GM23338 (cell line): Measurements from ENCODE around the gene SERP2. TPM values are rescaled to one million over a fixed set of nuclear protein-coding genes. Genes with fewer than 3 reads are reported as not detected.

Source experiments
- ATAC-seq: fragments of 200-7000 bp; cut with Tn5 transposase; 3 replicates; pipeline ENCODE4 v1.9.1; 2020
- DNase-seq: peaks from one replicate; pipeline ENCODE4 v3.0.0-alpha.2; 2015; ENCODE audit warnings: low spot score
- H2AFZ ChIP-seq: fragments of 200-600 bp; sonication (generic); 2 replicates; pipeline ENCODE4 v1.8.0; 2016; ENCODE audit warnings: antibody characterized with exemption, mild to moderate bottlenecking, moderate library complexity
- H3F3A ChIP-seq: fragments of 200-600 bp; sonication (generic); replicated peaks from 2 replicates; pipeline ENCODE4 v1.8.0; 2017; ENCODE audit warnings: antibody characterized with exemption, mixed run types, low read depth
- H3K27ac ChIP-seq: fragments of 200-600 bp; sonication (generic); 2 replicates; pipeline ENCODE4 v1.6.1; 2016; ENCODE audit warnings: low read depth
- H3K27me3 ChIP-seq: fragments of 200-600 bp; sonication (generic); 2 replicates; pipeline ENCODE4 v1.8.0; 2016; ENCODE audit warnings: mild to moderate bottlenecking, mixed run types, moderate library complexity; ENCODE audit not compliant: insufficient read depth
- H3K36me3 ChIP-seq: fragments of 200-600 bp; sonication (generic); 2 replicates; pipeline ENCODE4 v1.8.0; 2016; ENCODE audit warnings: mild to moderate bottlenecking; ENCODE audit not compliant: insufficient read depth
- H3K4me1 ChIP-seq: fragments of 200-600 bp; sonication (generic); 2 replicates; pipeline ENCODE4 v1.8.0; 2016; ENCODE audit warnings: mild to moderate bottlenecking, moderate library complexity; ENCODE audit not compliant: insufficient read depth
- H3K4me2 ChIP-seq: fragments of 200-600 bp; sonication (generic); 2 replicates; pipeline ENCODE4 v1.7.1; 2017; ENCODE audit warnings: mixed run types
- H3K4me3 ChIP-seq: fragments of 200-600 bp; sonication (generic); 2 replicates; pipeline ENCODE4 v1.6.1; 2016; ENCODE audit warnings: mixed run types
- H3K79me2 ChIP-seq: fragments of 200-600 bp; sonication (generic); replicated peaks from 2 replicates; pipeline ENCODE4 v1.8.0; 2017; ENCODE audit warnings: mild to moderate bottlenecking; ENCODE audit not compliant: insufficient read depth
- H3K9me2 ChIP-seq: fragments of 200-600 bp; sonication (generic); 2 replicates; pipeline ENCODE4 v1.8.0; 2017; ENCODE audit not compliant: insufficient read depth
- H4K20me1 ChIP-seq: fragments of 200-600 bp; sonication (generic); replicated peaks from 2 replicates; pipeline ENCODE4 v1.8.0; 2017; ENCODE audit warnings: mild to moderate bottlenecking; ENCODE audit not compliant: insufficient read depth
- H3K27ac Mint-ChIP-seq: 2 replicates; pipeline ENCODE4 v1.8.0; 2020; ENCODE audit warnings: inconsistent platforms, mild to moderate bottlenecking, moderate library complexity, mixed read lengths
- H3K27me3 Mint-ChIP-seq: 3 replicates; pipeline ENCODE4 v1.8.0; 2022; ENCODE audit warnings: low read depth, mild to moderate bottlenecking, moderate library complexity, mixed read lengths, inconsistent platforms; ENCODE audit not compliant: insufficient read depth, poor library complexity
- H3K36me3 Mint-ChIP-seq: 3 replicates; pipeline ENCODE4 v1.8.0; 2021; ENCODE audit warnings: low read depth, mild to moderate bottlenecking, inconsistent platforms, moderate library complexity, mixed read lengths
- H3K4me1 Mint-ChIP-seq: 3 replicates; pipeline ENCODE4 v1.8.0; 2020; ENCODE audit warnings: mild to moderate bottlenecking, inconsistent platforms, mixed read lengths
- H3K4me3 Mint-ChIP-seq: 3 replicates; pipeline ENCODE4 v1.8.0; 2021; ENCODE audit warnings: moderate library complexity, mild to moderate bottlenecking, inconsistent platforms, mixed read lengths
- H3K9me3 Mint-ChIP-seq: 3 replicates; pipeline ENCODE4 v1.8.0; 2020; ENCODE audit warnings: moderate library complexity, mild to moderate bottlenecking, inconsistent platforms, mixed read lengths
- CREB1 ChIP-seq: fragments of 250-450 bp; sonication (Bioruptor Pico); IDR thresholded peaks from 2 replicates; pipeline ENCODE4 v1.5.0; 2020; ENCODE audit warnings: low read depth, mild to moderate bottlenecking, moderate library complexity
- CTCF ChIP-seq, 2 experiments: fragments of 200-600 bp in 1 of 2; sonication (generic) in 1 of 2; conservative IDR thresholded peaks; 2 replicates each; pipeline versions ENCODE4 v1.5.1 to v1.6.1; 2016 to 2017; ENCODE audit warnings: antibody characterized with exemption in 2 of 2, low read depth in 2 of 2, mild to moderate bottlenecking in 2 of 2, moderate library complexity in 1 of 2
- ETS1 ChIP-seq: IDR thresholded peaks from 2 replicates; pipeline ENCODE4 v1.6.1; 2016; ENCODE audit warnings: antibody characterized with exemption
- EZH2 ChIP-seq: fragments of 200-600 bp; sonication (generic); IDR thresholded peaks from one replicate; pipeline ENCODE4 v1.8.0; 2017; ENCODE audit warnings: antibody characterized with exemption, mild to moderate bottlenecking, low read depth; ENCODE audit not compliant: unreplicated experiment
- EZH2phosphoT487 ChIP-seq: fragments of 200-600 bp; sonication (generic); IDR thresholded peaks from one replicate; pipeline ENCODE4 v1.8.1; 2018; ENCODE audit warnings: antibody characterized with exemption; ENCODE audit not compliant: unreplicated experiment
- JUNB ChIP-seq: IDR thresholded peaks from one replicate; pipeline ENCODE4 v1.6.1; 2016; ENCODE audit warnings: antibody characterized with exemption; ENCODE audit not compliant: unreplicated experiment
- NANOG ChIP-seq: IDR thresholded peaks from 2 replicates; pipeline ENCODE4 v1.6.1; 2016; ENCODE audit warnings: antibody characterized with exemption, borderline replicate concordance
- POLR2AphosphoS5 ChIP-seq: IDR thresholded peaks from 2 replicates; pipeline ENCODE4 v1.6.1; 2016; ENCODE audit warnings: antibody characterized with exemption, low read depth
- REST ChIP-seq: IDR thresholded peaks from one replicate; pipeline ENCODE4 v1.6.1; 2018; ENCODE audit warnings: antibody characterized with exemption; ENCODE audit not compliant: unreplicated experiment
- STAT1 ChIP-seq: IDR thresholded peaks from one replicate; pipeline ENCODE4 v1.6.1; 2016; ENCODE audit warnings: antibody characterized with exemption; ENCODE audit not compliant: unreplicated experiment
- ZNF114 ChIP-seq: fragments of 250-450 bp; sonication (Bioruptor Pico); IDR thresholded peaks from 2 replicates; pipeline ENCODE4 v1.5.0; 2020; ENCODE audit warnings: mild to moderate bottlenecking, moderate library complexity
- ZNF331 ChIP-seq: fragments of 250-450 bp; sonication (Bioruptor Pico); IDR thresholded peaks from 2 replicates; pipeline ENCODE4 v1.5.0; 2020; ENCODE audit warnings: low read depth, mild to moderate bottlenecking, moderate library complexity
- ZNF462 ChIP-seq: fragments of 250-450 bp; sonication (Bioruptor Pico); IDR thresholded peaks from 2 replicates; pipeline ENCODE4 v1.5.0; 2020; ENCODE audit warnings: mild to moderate bottlenecking, moderate library complexity
- polyA plus RNA-seq: library from polyadenylated mRNA; unstranded; fragments of >200 nt; fragmentation: Nextera tagmentation; extraction: Ambion mirVana; gene quantifications from 2 replicates; pipeline ENCODE4 v1.2.1, GENCODE V29; 2016
- total RNA-seq: library from RNA; depleted of rRNA; stranded (reverse); fragments of >200 nt; shearing (Covaris generic); gene quantifications from 2 replicates; pipeline ENCODE4 v1.2.3, GENCODE V29; 2014

Gene SERP2
- total and polyA plus RNA-seq, 2 experiments from 2014 or later, result 0.59 to 3.4 TPM

GRCh38 chr13:44354884-44355283, 18.7 kb upstream of the SERP2 start:
- Mint-ChIP-seq H3K9me3 (no peaks in the 10 kb centered on the region; the same call in 2 of the 3 replicates), H3K36me3 (no peaks in the 10 kb centered on the region), H3K4me3 (no peak overlapping the region), H3K27me3 (no peaks in the 10 kb centered on the region), H3K27ac (no peak overlapping the region), H3K4me1 (peaks cover 12% of the 10 kb centered on the region)
- H3F3A ChIP-seq, result no peaks in the 10 kb centered on the region
- no peak overlapping the region for H3K4me2 ChIP-seq
- no peak overlapping the region for H3K4me3 ChIP-seq
- H2AFZ ChIP-seq, result no peak overlapping the region
- H3K4me1 ChIP-seq, result no peaks in the 10 kb centered on the region
- H3K9me2 ChIP-seq, result 0 out of 2 replicates have a peak, but pooled peaks cover 6% of the 10 kb centered on the region
- DNase-seq (no peak), ATAC-seq (no peak)
- H3K27me3 ChIP-seq, result no peaks in the 10 kb centered on the region
- H3K36me3 ChIP-seq, result no peaks in the 10 kb centered on the region
- H3K27ac ChIP-seq, result no peak overlapping the region
- no peak for TF ChIP-seq POLR2AphosphoS5
- no peak for TF ChIP-seq ZNF462 (CRISPR knock-in tag)
- no peak for TF ChIP-seq STAT1
- no peak for TF ChIP-seq JUNB
- TF ChIP-seq EZH2phosphoT487, result no peak
- no peak for TF ChIP-seq REST
- no peak for TF ChIP-seq NANOG
- TF ChIP-seq CREB1 (CRISPR knock-in tag), result no peak
- TF ChIP-seq ZNF114 (CRISPR knock-in tag), result no peak
- TF ChIP-seq EZH2, result no peak
- no peak for TF ChIP-seq CTCF (conservative IDR thresholded peaks at IDR 0.05; ENCODE audit: low read depth in 2 of 2)
- TF ChIP-seq ZNF331 (CRISPR knock-in tag), result no peak
- no peak for TF ChIP-seq ETS1
- H3K79me2 ChIP-seq, result no peaks in the 10 kb centered on the region
- H4K20me1 ChIP-seq, result no peaks in the 10 kb centered on the region
